IMR-90 (cell line): ENCODE data around the gene SYNE1. TPM values are rescaled to one million over a fixed set of nuclear protein-coding genes. Genes with fewer than 3 reads are reported as not detected.
"Not testable (repeated sequence)": the region's sequence is repeated elsewhere in the genome, so short reads cannot be mapped to it uniquely, and the experiment has no call there.

ENCODE experiments used
- ATAC-seq: fragments of 200-7000 bp; cut with Tn5 transposase; 2 replicates; pipeline ENCODE4 v1.9.1; 2020; ENCODE audit warnings: low read depth, mild to moderate bottlenecking, moderate library complexity
- BruUV-seq: library from RNA; stranded (reverse); fragments of 400-500 nt; replicated peaks from 2 replicates; lab custom pipeline; 2021; lab: Mats Ljungman, UMichigan
- CTCF ChIA-PET: fragments of 300-600 bp; formaldehyde crosslinking; extraction: SDS; loops from one replicate; lab custom pipeline; 2021; ENCODE audit warnings: antibody characterized with exemption; lab: Yijun Ruan, JAX
- POLR2A ChIA-PET: fragments of 300-600 bp; sonication (Branson Sonifier 250); formaldehyde crosslinking; loops from one replicate; lab custom pipeline; 2022; ENCODE audit warnings: antibody characterized with exemption; ENCODE audit not compliant: unreplicated experiment; lab: Charles Lee
- DNase-seq: peaks from one replicate; pipeline ENCODE4 v3.0.0; 2013
- H2AFZ ChIP-seq: replicated peaks from 2 replicates; pipeline ENCODE3; 2013; ENCODE audit warnings: low read length, mild to moderate bottlenecking; ENCODE audit not compliant: poor library complexity
- H2AK5ac ChIP-seq: 2 replicates; pipeline ENCODE4 v1.6.1; 2013; ENCODE audit warnings: low read depth, low read length, inconsistent platforms
- H2AK9ac ChIP-seq: replicated peaks from 2 replicates; pipeline ENCODE3; 2013; ENCODE audit warnings: mild to moderate bottlenecking, low read depth, low read length, moderate library complexity; ENCODE audit not compliant: poor library complexity
- H2BK120ac ChIP-seq: 2 replicates; pipeline ENCODE4 v1.6.1; 2013; ENCODE audit warnings: low read depth, low read length, inconsistent platforms
- H2BK15ac ChIP-seq: 3 replicates; pipeline ENCODE4 v1.6.1; 2013; ENCODE audit warnings: low read depth, low read length, inconsistent platforms
- H2BK20ac ChIP-seq: 2 replicates; pipeline ENCODE4 v1.6.1; 2013; ENCODE audit warnings: low read depth, mild to moderate bottlenecking, inconsistent platforms, low read length, moderate library complexity
- H2BK5ac ChIP-seq: 2 replicates; pipeline ENCODE4 v1.6.1; 2013; ENCODE audit warnings: mild to moderate bottlenecking, low read depth, low read length, inconsistent platforms; ENCODE audit not compliant: poor library complexity, severe bottlenecking
- H3K14ac ChIP-seq: replicated peaks from 2 replicates; pipeline ENCODE4 v1.6.1; 2013; ENCODE audit warnings: low read depth, low read length, inconsistent platforms
- H3K18ac ChIP-seq: 2 replicates; pipeline ENCODE4 v1.6.1; 2013; ENCODE audit warnings: low read depth, low read length, control low read depth
- H3K23ac ChIP-seq: 2 replicates; pipeline ENCODE4 v1.6.1; 2013; ENCODE audit warnings: low read depth, low read length, inconsistent platforms
- H3K27ac ChIP-seq: 2 replicates; pipeline ENCODE4 v1.5.1; 2013; ENCODE audit warnings: mild to moderate bottlenecking, control low read depth, low read length; ENCODE audit not compliant: insufficient read depth
- H3K27me3 ChIP-seq: 2 replicates; pipeline ENCODE4 v1.6.1; 2013; ENCODE audit warnings: low read length; ENCODE audit not compliant: control insufficient read depth, insufficient read depth
- H3K36me3 ChIP-seq: 2 replicates; pipeline ENCODE4 v1.6.1; 2013; ENCODE audit warnings: low read length, mixed read lengths; ENCODE audit not compliant: control insufficient read depth, insufficient read depth
- H3K4ac ChIP-seq: 2 replicates; pipeline ENCODE4 v1.6.1; 2013; ENCODE audit warnings: low read depth, low read length, inconsistent platforms
- H3K4me1 ChIP-seq: 2 replicates; pipeline ENCODE4 v1.6.1; 2013; ENCODE audit warnings: low read length, mixed read lengths; ENCODE audit not compliant: control insufficient read depth, insufficient read depth
- H3K4me2 ChIP-seq: 2 replicates; pipeline ENCODE4 v1.6.1; 2013; ENCODE audit warnings: low read depth, mild to moderate bottlenecking, control low read depth, low read length, moderate library complexity
- H3K4me3 ChIP-seq: 2 replicates; pipeline ENCODE4 v1.5.1; 2013; ENCODE audit warnings: low read depth, mild to moderate bottlenecking, control low read depth, low read length, moderate library complexity; ENCODE audit not compliant: insufficient read depth
- H3K56ac ChIP-seq: 2 replicates; pipeline ENCODE4 v1.6.1; 2013; ENCODE audit warnings: low read length, inconsistent platforms; ENCODE audit not compliant: insufficient read depth; ENCODE audit errors: extremely low read depth
- H3K79me1 ChIP-seq, 2 experiments: 2 replicates each; pipeline ENCODE4 v1.6.1; 2013; ENCODE audit warnings: low read length in 2 of 2, inconsistent platforms in 1 of 2, low read depth in 1 of 2
- H3K9ac ChIP-seq: 2 replicates; pipeline ENCODE4 v1.6.1; 2013; ENCODE audit warnings: low read depth, low read length, control low read depth
- H3K9me1 ChIP-seq: 2 replicates; pipeline ENCODE4 v1.6.1; 2013; ENCODE audit warnings: low read length, inconsistent platforms; ENCODE audit not compliant: insufficient read depth
- H3K9me3 ChIP-seq: 2 replicates; pipeline ENCODE4 v1.6.1; 2013; ENCODE audit warnings: low read length; ENCODE audit not compliant: control insufficient read depth, insufficient read depth
- H4K20me1 ChIP-seq: 2 replicates; pipeline ENCODE4 v1.6.1; 2013; ENCODE audit warnings: low read length, inconsistent platforms; ENCODE audit not compliant: insufficient read depth
- H4K5ac ChIP-seq: 2 replicates; pipeline ENCODE4 v1.6.1; 2013; ENCODE audit warnings: mild to moderate bottlenecking, low read depth, low read length, control low read depth
- H4K8ac ChIP-seq, 2 experiments: 2 replicates each; pipeline ENCODE4 v1.6.1; 2013; ENCODE audit warnings: low read depth in 2 of 2, low read length in 2 of 2, control low read depth in 1 of 2, inconsistent platforms in 1 of 2
- H4K91ac ChIP-seq: 2 replicates; pipeline ENCODE4 v1.6.1; 2013; ENCODE audit warnings: low read depth, low read length, inconsistent platforms; ENCODE audit not compliant: insufficient read depth
- CTCF ChIP-seq: conservative IDR thresholded peaks from 2 replicates; pipeline ENCODE4 v1.5.1; 2012; ENCODE audit warnings: mild to moderate bottlenecking, low read depth, low read length, improper control_type of control experiment
- RAD21 ChIP-seq: IDR thresholded peaks from 2 replicates; pipeline ENCODE4 v1.6.1; 2012; ENCODE audit warnings: low read length, improper control_type of control experiment
- WGBS, 2 experiments: methylation state at CpG; one replicate each; pipeline versions ENCODE4 v1.1.5 to v1.1.7; 2013; ENCODE audit warnings: missing lambda C conversion rate in 2 of 2; ENCODE audit not compliant: insufficient read length in 1 of 2; ENCODE audit errors: extremely low coverage in 2 of 2; 5-methylcytosine and 5-hydroxymethylcytosine counted together
- dilution Hi-C: fragments of 300-500 bp; cut with HindIII; formaldehyde crosslinking; loops from one replicate; pipeline ENCODE4 v1.14.3; 2018; ENCODE audit warnings: low sequenced_read_pairs; ENCODE audit not compliant: unreplicated experiment
- in situ Hi-C: fragments of 300-500 bp; cut with MboI; formaldehyde crosslinking; loops from 3 replicates; pipeline ENCODE4 v1.14.3; 2019; ENCODE audit warnings: low sequenced_read_pairs, inconsistent platforms, mixed read lengths
- intact Hi-C: fragments of 100-400 bp; cut with micrococcal nuclease; formaldehyde crosslinking; loops from 2 replicates; pipeline ENCODE4 v1.10.0; 2022
- polyA plus RNA-seq, 3 experiments: library from polyadenylated mRNA; depleted of rRNA; stranded (reverse); fragments of >200 nt; gene quantifications; 2 replicates each; pipeline ENCODE4 v1.2.3, GENCODE V29; 2012; ENCODE audit warnings: low replicate concordance in 1 of 3
- total RNA-seq: library from RNA; depleted of rRNA; stranded (reverse); fragments of >200 nt; gene quantifications from 2 replicates; pipeline ENCODE4 v1.2.3, GENCODE V29; 2012

Gene SYNE1
- total and polyA plus RNA-seq, 2 of the 4 experiments (the other 2 are of a cell fraction), result 34.1 to 159 TPM

GRCh38 chr6:152423216-152424103 is 213.7 kb downstream of the SYNE1 start:
- ATAC-seq (no peak), DNase-seq (no peak)
- no peaks in the 10 kb centered on the region for H3K9me3 ChIP-seq
- no peaks in the 10 kb centered on the region for H3K79me1 ChIP-seq
- H2AK5ac ChIP-seq, result no peak overlapping the region
- H3K9ac ChIP-seq, result no peak overlapping the region
- no peak overlapping the region for H4K91ac ChIP-seq
- no peak overlapping the region for H3K56ac ChIP-seq
- no peak overlapping the region for H2BK120ac ChIP-seq
- ChIA-PET POLR2A (no interaction called here), CTCF (no interaction called here)
- no peak overlapping the region for H2BK15ac ChIP-seq
- no peaks in the 10 kb centered on the region for H3K4me1 ChIP-seq
- peaks cover 3% of the 10 kb centered on the region; the same call in 1 of the 2 replicates for H3K36me3 ChIP-seq
- no peak overlapping the region for H3K4me2 ChIP-seq
- no peaks in the 10 kb centered on the region for H3K27me3 ChIP-seq
- H2BK5ac ChIP-seq, result no peak overlapping the region
- H4K8ac ChIP-seq, result no peak overlapping the region
- H2BK20ac ChIP-seq, result no peak overlapping the region
- BruUV-seq, result no TSS peak
- no peak overlapping the region for H3K4ac ChIP-seq
- no peaks in the 10 kb centered on the region for H4K20me1 ChIP-seq
- dilution Hi-C loops (no loop called here), intact Hi-C loops (no loop called here), in situ Hi-C loops (no loop called here)
- TF ChIP-seq CTCF (0 out of 2 replicates have a peak, but pooled peaks have one; percentile 4), RAD21 (no peak)
- no peak overlapping the region for H3K4me3 ChIP-seq
- H3K27ac ChIP-seq, result no peak overlapping the region
- H3K14ac ChIP-seq, result no peak overlapping the region
- H4K5ac ChIP-seq, result no peak overlapping the region
- WGBS, 2 experiments, result 76% methylated on average over 2 of the region's 3 CpGs; no CpG with 5 or more reads in 1 of the 2 experiments
- H3K23ac ChIP-seq, result no peak overlapping the region
- H2AK9ac ChIP-seq, result no peak overlapping the region
- no peak overlapping the region for H3K18ac ChIP-seq
- no peak overlapping the region for H2AFZ ChIP-seq
- H3K9me1 ChIP-seq, result 0 out of 2 replicates have a peak, but pooled peaks cover 3% of the 10 kb centered on the region

DNA sequence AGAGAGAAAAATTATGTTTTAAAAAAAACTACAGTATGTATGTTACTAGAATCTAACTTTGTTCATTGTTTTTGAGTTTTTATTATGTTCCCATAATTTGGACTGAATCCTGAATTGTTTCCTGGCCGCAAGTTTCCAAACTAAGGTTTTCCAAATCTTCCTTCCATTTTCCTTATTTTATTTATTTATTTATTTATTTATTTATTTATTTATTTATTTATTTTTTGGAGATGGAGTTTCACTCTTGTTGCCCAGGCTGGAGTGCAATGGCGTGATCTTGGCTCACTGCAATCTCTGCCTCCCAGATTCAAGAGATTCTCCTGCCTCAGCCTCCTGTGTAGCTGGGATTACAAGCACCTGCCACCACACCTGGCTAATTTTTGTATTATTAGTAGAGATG is 215.7 kb downstream of the SYNE1 start:
- H3K14ac ChIP-seq, H4K20me1 ChIP-seq, H3K56ac ChIP-seq, H3K9me1 ChIP-seq, H3K36me3 ChIP-seq, H3K4me1 ChIP-seq, H3K4me3 ChIP-seq, H2AK5ac ChIP-seq, H3K23ac ChIP-seq, H2BK5ac ChIP-seq, H4K91ac ChIP-seq, H4K5ac ChIP-seq, H3K9ac ChIP-seq, H3K9me3 ChIP-seq, H2BK15ac ChIP-seq, BruUV-seq, ATAC-seq, H3K27me3 ChIP-seq, H3K4ac ChIP-seq, CTCF ChIA-PET, dilution Hi-C loops, H2AFZ ChIP-seq, intact Hi-C loops, in situ Hi-C loops, H3K18ac ChIP-seq, H2BK20ac ChIP-seq, H2BK120ac ChIP-seq, H2AK9ac ChIP-seq, H3K79me1 ChIP-seq, H3K4me2 ChIP-seq, H3K27ac ChIP-seq, DNase-seq, H4K8ac ChIP-seq, POLR2A ChIA-PET: not testable (repeated sequence)
- WGBS, 2 experiments, result no CpG with 5 or more reads among the region's 2 CpGs
